MM.1S (cell line): ENCODE data around the gene APC2.

Source experiments
- DNase-seq: peaks from one replicate; pipeline ENCODE4 v3.0.0-alpha.2; 2015
- H2AFZ ChIP-seq: fragments of 300-600 bp; sonication (generic); 2 replicates; pipeline ENCODE4 v1.6.0; 2016; ENCODE audit warnings: antibody characterized with exemption, low read length
- H3F3A ChIP-seq: fragments of 300-600 bp; sonication (generic); 2 replicates; pipeline ENCODE4 v1.6.1; 2016; ENCODE audit warnings: mild to moderate bottlenecking, antibody characterized with exemption, low read length, moderate library complexity, mixed read lengths; ENCODE audit not compliant: insufficient read depth
- H3K27ac ChIP-seq: fragments of 300-600 bp; sonication (generic); 2 replicates; pipeline ENCODE4 v1.5.1; 2016; ENCODE audit warnings: mild to moderate bottlenecking, low read length
- H3K27me3 ChIP-seq: fragments of 300-600 bp; sonication (generic); replicated peaks from 2 replicates; pipeline ENCODE4 v1.6.0; 2016; ENCODE audit warnings: low read length; ENCODE audit not compliant: insufficient read depth
- H3K36me3 ChIP-seq: fragments of 300-600 bp; sonication (generic); replicated peaks from 2 replicates; pipeline ENCODE4 v1.6.1; 2016; ENCODE audit warnings: mild to moderate bottlenecking, low read length, mixed read lengths; ENCODE audit not compliant: insufficient read depth
- H3K4me1 ChIP-seq: fragments of 300-600 bp; sonication (generic); 2 replicates; pipeline ENCODE4 v1.6.1; 2016; ENCODE audit warnings: low read length, mixed read lengths
- H3K4me2 ChIP-seq: fragments of 300-600 bp; sonication (generic); 2 replicates; pipeline ENCODE4 v1.6.0; 2016; ENCODE audit warnings: low read depth, low read length
- H3K4me3 ChIP-seq: fragments of 300-600 bp; sonication (generic); 2 replicates; pipeline ENCODE4 v1.5.1; 2016; ENCODE audit warnings: low read length, mixed read lengths
- H3K79me2 ChIP-seq: fragments of 300-600 bp; sonication (generic); 2 replicates; pipeline ENCODE4 v1.6.1; 2016; ENCODE audit warnings: mixed run types, low read length, mixed read lengths
- H3K9ac ChIP-seq: fragments of 300-600 bp; sonication (generic); 2 replicates; pipeline ENCODE4 v1.6.1; 2016; ENCODE audit warnings: low read length, mixed read lengths
- H3K9me2 ChIP-seq: fragments of 300-600 bp; sonication (generic); replicated peaks from 2 replicates; pipeline ENCODE4 v1.6.1; 2016; ENCODE audit warnings: mild to moderate bottlenecking, low read length, mixed read lengths; ENCODE audit not compliant: insufficient read depth
- H3K9me3 ChIP-seq: fragments of 300-600 bp; sonication (generic); replicated peaks from 2 replicates; pipeline ENCODE4 v1.6.1; 2016; ENCODE audit warnings: mild to moderate bottlenecking, low read length, mixed read lengths; ENCODE audit not compliant: insufficient read depth
- H4K20me1 ChIP-seq: fragments of 300-600 bp; sonication (generic); 2 replicates; pipeline ENCODE4 v1.6.1; 2016; ENCODE audit warnings: mild to moderate bottlenecking, low read length, moderate library complexity, mixed read lengths; ENCODE audit not compliant: insufficient read depth
- EZH2 ChIP-seq: fragments of 300-600 bp; sonication (generic); optimal IDR thresholded peaks from 2 replicates; pipeline ENCODE3; 2017; ENCODE audit warnings: low read depth, mild to moderate bottlenecking, antibody characterized with exemption, low read length, mixed read lengths
- EZH2phosphoT487 ChIP-seq: fragments of 300-600 bp; sonication (generic); IDR thresholded peaks from 2 replicates; pipeline ENCODE4 v1.6.1; 2018; ENCODE audit warnings: antibody characterized with exemption, low read length
- TF ChIP-seq, protein P1 (sequence below): fragments of 300-600 bp; sonication (generic); IDR thresholded peaks from 2 replicates; pipeline ENCODE4 v1.5.1; 2016; ENCODE audit warnings: antibody characterized with exemption, low read length, mixed read lengths

The APC2 gene

DNA sequence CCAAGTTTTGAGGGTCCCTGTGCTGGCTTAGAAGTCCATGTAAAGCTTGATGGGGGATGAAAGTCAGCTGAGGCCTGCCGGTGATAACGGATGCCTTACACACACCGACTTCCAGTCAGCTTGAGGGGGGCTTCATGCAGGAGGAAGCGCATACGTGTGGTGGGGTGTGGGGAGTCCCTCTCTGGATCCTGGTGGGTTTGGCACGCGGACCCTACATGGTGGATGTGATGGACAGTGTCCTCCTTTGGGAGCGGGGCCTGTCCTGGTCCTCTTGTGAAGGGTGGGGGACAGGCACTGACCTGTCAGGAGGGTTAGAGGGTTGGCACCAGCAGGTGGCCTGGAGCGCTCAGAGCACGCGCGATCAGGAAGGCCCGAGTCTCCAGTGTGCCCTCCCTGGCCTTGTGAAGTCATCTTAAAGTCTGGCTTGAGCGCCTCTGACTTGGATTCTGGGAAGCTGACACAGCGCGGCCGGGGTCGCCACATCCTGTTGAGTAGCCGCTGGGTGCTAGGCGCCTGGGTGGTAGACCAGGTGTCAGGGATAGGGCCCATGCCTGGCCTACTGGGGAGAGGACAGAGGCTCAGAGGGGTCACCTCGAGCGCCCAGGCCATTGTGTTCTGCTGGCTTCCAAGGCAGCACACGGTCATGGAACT is 39.7 kb upstream of the APC2 start:
- Histone ChIP-seq H3K9me3 (no peaks in the 10 kb centered on the region), H3K4me1 (peaks cover 52% of the 10 kb centered on the region), H3F3A (peaks cover 31% of the 10 kb centered on the region), H3K79me2 (peaks cover 75% of the 10 kb centered on the region), H3K27me3 (no peaks in the 10 kb centered on the region), H4K20me1 (peaks cover 62% of the 10 kb centered on the region), H3K36me3 (peaks cover 13% of the 10 kb centered on the region; the same call in 1 of the 2 replicates), H3K9ac (no peak overlapping the region), H3K4me2 (peak overlapping the region; percentile 90; the same call in 1 of the 2 replicates), H3K9me2 (no peaks in the 10 kb centered on the region), H2AFZ (no peak overlapping the region), H3K27ac (no peak overlapping the region), H3K4me3 (no peak overlapping the region)
- TF ChIP-seq EZH2phosphoT487 (no peak), EZH2 (no peak)
- TF ChIP-seq, protein P1, sequence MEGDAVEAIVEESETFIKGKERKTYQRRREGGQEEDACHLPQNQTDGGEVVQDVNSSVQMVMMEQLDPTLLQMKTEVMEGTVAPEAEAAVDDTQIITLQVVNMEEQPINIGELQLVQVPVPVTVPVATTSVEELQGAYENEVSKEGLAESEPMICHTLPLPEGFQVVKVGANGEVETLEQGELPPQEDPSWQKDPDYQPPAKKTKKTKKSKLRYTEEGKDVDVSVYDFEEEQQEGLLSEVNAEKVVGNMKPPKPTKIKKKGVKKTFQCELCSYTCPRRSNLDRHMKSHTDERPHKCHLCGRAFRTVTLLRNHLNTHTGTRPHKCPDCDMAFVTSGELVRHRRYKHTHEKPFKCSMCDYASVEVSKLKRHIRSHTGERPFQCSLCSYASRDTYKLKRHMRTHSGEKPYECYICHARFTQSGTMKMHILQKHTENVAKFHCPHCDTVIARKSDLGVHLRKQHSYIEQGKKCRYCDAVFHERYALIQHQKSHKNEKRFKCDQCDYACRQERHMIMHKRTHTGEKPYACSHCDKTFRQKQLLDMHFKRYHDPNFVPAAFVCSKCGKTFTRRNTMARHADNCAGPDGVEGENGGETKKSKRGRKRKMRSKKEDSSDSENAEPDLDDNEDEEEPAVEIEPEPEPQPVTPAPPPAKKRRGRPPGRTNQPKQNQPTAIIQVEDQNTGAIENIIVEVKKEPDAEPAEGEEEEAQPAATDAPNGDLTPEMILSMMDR = no peak
- no peak for DNase-seq

DNA sequence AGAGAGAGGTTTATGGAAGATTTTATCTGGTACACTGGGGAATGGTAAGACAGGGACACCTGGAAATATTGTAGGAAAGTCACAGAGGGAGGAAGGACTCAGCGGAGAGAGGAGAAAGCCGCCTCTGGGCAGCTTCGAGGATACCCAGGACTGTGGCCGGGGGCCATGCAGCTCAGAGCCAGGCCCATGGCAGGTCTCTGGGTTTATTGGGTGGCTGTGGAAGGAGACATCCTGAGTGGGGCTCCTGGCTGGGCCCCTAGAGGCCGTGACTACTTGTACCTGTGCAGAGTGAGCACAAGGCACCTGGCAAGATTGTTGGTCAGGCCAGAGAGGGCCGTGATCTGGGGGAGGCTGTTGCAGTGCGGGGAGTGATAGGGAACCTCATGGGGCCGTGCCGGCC is 39.1 kb upstream of the APC2 start:
- Histone ChIP-seq H3K9ac (no peak overlapping the region), H3K79me2 (peaks cover 80% of the 10 kb centered on the region), H3K9me3 (no peaks in the 10 kb centered on the region), H3K27ac (no peak overlapping the region), H4K20me1 (peaks cover 67% of the 10 kb centered on the region), H3K4me2 (no peak overlapping the region), H3K27me3 (no peaks in the 10 kb centered on the region), H3K36me3 (peaks cover 13% of the 10 kb centered on the region; the same call in 1 of the 2 replicates), H3K4me1 (peaks cover 52% of the 10 kb centered on the region), H3K4me3 (no peak overlapping the region), H3K9me2 (no peaks in the 10 kb centered on the region), H3F3A (peaks cover 31% of the 10 kb centered on the region), H2AFZ (no peak overlapping the region)
- TF ChIP-seq EZH2 (no peak), EZH2phosphoT487 (no peak)
- TF ChIP-seq, protein P1 = no peak
- no peak for DNase-seq

DNA sequence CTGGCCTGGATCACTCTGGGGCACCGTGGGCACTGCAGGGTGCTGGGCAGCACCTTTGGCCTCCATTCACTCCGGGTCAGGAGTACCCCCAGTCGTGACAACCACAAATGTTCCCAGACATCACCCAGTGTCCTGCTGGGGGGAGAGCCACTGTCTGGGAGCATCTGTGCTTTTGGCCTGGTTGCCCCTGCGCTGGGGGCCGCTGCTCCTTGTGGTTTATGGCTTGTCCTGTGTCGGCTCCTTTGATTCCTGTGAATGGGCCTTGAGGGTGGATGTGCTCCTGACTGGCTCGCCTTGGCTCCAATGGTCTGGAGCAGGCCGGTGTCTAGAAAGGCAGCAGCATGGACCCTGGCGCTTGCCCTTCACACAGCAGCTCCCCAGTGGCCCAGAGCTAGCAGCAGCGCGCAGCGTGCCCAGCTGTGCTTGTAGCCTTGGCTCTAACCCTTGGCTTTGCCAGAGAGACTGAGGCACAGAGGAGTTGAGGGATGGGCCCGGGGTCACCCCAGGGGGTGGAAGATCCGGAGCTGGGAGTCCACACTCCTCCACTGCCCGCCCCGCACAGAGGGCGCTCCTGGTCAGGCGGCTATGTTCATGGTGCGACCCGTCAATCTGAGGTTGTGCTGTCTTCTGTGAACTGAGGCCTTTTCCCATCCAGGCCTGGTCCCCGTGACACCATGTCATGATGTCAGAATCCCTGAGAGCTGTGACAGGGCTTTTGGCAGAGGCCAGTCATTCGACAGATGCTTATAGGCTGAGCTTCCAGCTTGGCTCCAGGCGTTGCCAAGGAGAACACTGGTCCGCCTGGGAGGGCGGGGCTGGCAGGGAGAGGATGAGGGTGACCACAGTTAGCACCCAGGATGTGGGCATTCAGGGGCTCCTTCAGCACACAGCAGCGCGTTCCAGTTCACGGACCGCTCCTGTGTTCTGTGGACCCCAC is 38.4 kb upstream of the APC2 start:
- Histone ChIP-seq H3K9ac (no peak overlapping the region), H3K9me3 (no peaks in the 10 kb centered on the region), H3K4me2 (no peak overlapping the region), H3K4me3 (no peak overlapping the region), H3K9me2 (no peaks in the 10 kb centered on the region), H4K20me1 (peaks cover 75% of the 10 kb centered on the region), H3K79me2 (peaks cover 87% of the 10 kb centered on the region), H3K36me3 (peaks cover 18% of the 10 kb centered on the region; the same call in 1 of the 2 replicates), H2AFZ (no peak overlapping the region), H3K27ac (no peak overlapping the region), H3K4me1 (peaks cover 49% of the 10 kb centered on the region), H3K27me3 (no peaks in the 10 kb centered on the region), H3F3A (peaks cover 29% of the 10 kb centered on the region)
- TF ChIP-seq EZH2 = no peak
- TF ChIP-seq EZH2phosphoT487 = no peak
- no peak for DNase-seq
